H1 (cell line): Measurements from ENCODE around the gene MEF2D. TPM values are rescaled to one million over a fixed set of nuclear protein-coding genes. Genes with fewer than 3 reads are reported as not detected.

ENCODE experiments used
- ASH2L ChIP-seq: fragments of 200-600, 300-600 bp; sonication (generic); IDR thresholded peaks from one replicate; pipeline ENCODE4 v1.7.1; 2017; ENCODE audit warnings: low read length
- CBX5 ChIP-seq: fragments of 300-800, 300-1000 bp; sonication (generic); IDR thresholded peaks from 2 replicates; pipeline ENCODE4 v1.7.1; 2016; ENCODE audit warnings: antibody characterized with exemption, low read length, low read depth
- CHD1 ChIP-seq: IDR thresholded peaks from 2 replicates; pipeline ENCODE4 v1.6.1; 2012; ENCODE audit warnings: low read depth, low read length, improper control_type of control experiment
- HDAC2 ChIP-seq, 2 experiments: fragments of 300-600 bp in 1 of 2; sonication (generic) in 1 of 2; IDR thresholded peaks; 2 replicates each; pipeline ENCODE4 v1.6.1; 2011 to 2012; ENCODE audit warnings: low read depth in 2 of 2, low read length in 2 of 2, mild to moderate bottlenecking in 2 of 2, moderate library complexity in 2 of 2, borderline replicate concordance in 1 of 2, inconsistent platforms in 1 of 2
- HDAC6 ChIP-seq: IDR thresholded peaks from one replicate; pipeline ENCODE4 v1.7.1; 2012; ENCODE audit warnings: low read depth, mild to moderate bottlenecking, inconsistent platforms, low read length, moderate library complexity
- NRF1 ChIP-seq: IDR thresholded peaks from 2 replicates; pipeline ENCODE4 v1.6.1; 2011; ENCODE audit warnings: mild to moderate bottlenecking, low read depth, low read length, improper control_type of control experiment
- SP4 ChIP-seq: IDR thresholded peaks from 2 replicates; pipeline ENCODE4 v1.6.1; 2012; ENCODE audit warnings: low read length, inconsistent platforms
- polyA plus RNA-seq, 7 experiments: library from polyadenylated mRNA; depleted of rRNA in 3 of 7; stranded (reverse) in 5 of 7; unstranded in 2 of 7; fragments of >200 nt in 5 of 7; fragments of 200-250 nt in 2 of 7; gene quantifications; 1 replicate in 5 of 7; 2 replicates in 1 of 7; 4 replicates in 1 of 7; pipeline versions ENCODE4 v1.2.1 to v1.2.3, GENCODE V29; 2011 to 2013; ENCODE audit warnings: missing spikeins in 2 of 7, mixed read lengths in 2 of 7
- total RNA-seq: library from RNA; stranded (reverse); fragmentation: NEBNext Ultra II Directional; extraction: Animal tissue kit (Norgen Biotek cat#: 25700); gene quantifications from 2 replicates; pipeline ENCODE4 v1.2.1, GENCODE V29; 2021

The MEF2D gene
- total and polyA plus RNA-seq, 2 of the 8 experiments (the other 6 are each of a cell fraction or from before 2014, with no cell fraction given) = 17.3 to 20.3 TPM

DNA sequence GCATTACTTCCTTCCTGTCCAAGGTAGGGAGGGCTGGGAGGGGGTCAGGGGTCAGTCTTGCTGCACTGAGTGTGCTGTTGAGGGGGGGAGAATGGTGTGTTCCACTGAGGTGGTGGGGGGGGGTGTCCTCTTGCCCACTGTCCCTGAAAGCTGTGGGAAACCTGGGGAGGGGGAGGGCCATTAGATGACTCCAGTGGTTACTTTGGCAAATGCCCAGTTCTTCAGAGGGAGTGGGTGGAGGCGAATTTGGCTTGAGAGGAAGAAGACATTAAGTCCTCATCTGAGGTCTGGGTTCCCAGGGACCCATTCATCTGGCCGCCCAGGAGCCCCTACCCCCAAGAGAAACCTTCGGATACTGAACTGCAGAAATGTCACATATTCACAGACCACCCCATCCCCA, 36.2 kb downstream of the MEF2D start (continued):
- TF ChIP-seq SP4 = no peak
- TF ChIP-seq HDAC6 = no peak
- no peak for TF ChIP-seq CBX5
- no peak for TF ChIP-seq ASH2L
- no peak for TF ChIP-seq NRF1
- no peak for TF ChIP-seq CHD1
- no peak for TF ChIP-seq HDAC2 (IDR thresholded peaks at IDR 0.05; ENCODE audit: borderline replicate concordance in 1 of 2, low read depth in 2 of 2, low read length in 2 of 2)
- TF ChIP-seq, all 59 proteins: peak for 0
